Stimulated activated naive B cell treated with anti-CD40 and anti-IgM and Interleukin-4, amounts not matched to agents 10 μg/mL and 1 μg/mL and 100 μg/mL, for 72 hours (primary cell): ENCODE data around the gene STK10.
A peak's percentile ranks its signal among the peaks of the same experiment; 100 is the strongest.
"Not testable (repeated sequence)": the region's sequence is repeated elsewhere in the genome, so short reads cannot be mapped to it uniquely, and the experiment has no call there.

Experiments used
- ATAC-seq, 2 donors: fragments of 150-1000 bp; cut with Tn5 transposase; replicated peaks; 2 replicates each; pipeline ENCODE4 v1.10.0; 2021; ENCODE audit warnings: moderate library complexity in 1 of 2
- DNase-seq: peaks from one replicate; pipeline ENCODE4 v3.0.0; 2021
- H3K27ac Mint-ChIP-seq: one replicate; pipeline ENCODE4 v1.8.0; 2022; ENCODE audit warnings: mild to moderate bottlenecking, mixed read lengths
- H3K27me3 Mint-ChIP-seq, 2 donors: one replicate each; pipeline ENCODE4 v1.8.0; 2022; ENCODE audit warnings: mixed read lengths in 2 of 2
- H3K36me3 Mint-ChIP-seq, 2 donors: one replicate each; pipeline ENCODE4 v1.8.0; 2022; ENCODE audit warnings: mixed read lengths in 2 of 2, mild to moderate bottlenecking in 1 of 2
- H3K4me1 Mint-ChIP-seq, 2 donors: one replicate each; pipeline ENCODE4 v1.8.0; 2022; ENCODE audit warnings: mixed read lengths in 2 of 2, mild to moderate bottlenecking in 1 of 2
- H3K4me3 Mint-ChIP-seq, 2 donors: one replicate each; pipeline ENCODE4 v1.8.0; 2022; ENCODE audit warnings: mild to moderate bottlenecking in 2 of 2, mixed read lengths in 2 of 2, moderate library complexity in 1 of 2
- H3K9me3 Mint-ChIP-seq, 2 donors: one replicate each; pipeline ENCODE4 v1.8.0; 2022; ENCODE audit warnings: mixed read lengths in 2 of 2, mild to moderate bottlenecking in 1 of 2

Gene STK10

GRCh38 chr5:172207511-172207910, 19.5 kb upstream of the STK10 start:
- Mint-ChIP-seq H3K9me3 (no peaks in the 10 kb centered on the region), H3K36me3 (peaks cover 18 to 34% of the 10 kb centered on the region in 2 donors), H3K27me3 (no peaks in the 10 kb centered on the region), H3K4me3 (no peak overlapping the region), H3K4me1 (peaks cover 0 to 19% of the 10 kb centered on the region in 2 donors), H3K27ac (no peak overlapping the region)
- DNase-seq = no peak
- ATAC-seq = no peak

- not testable (repeated sequence) for H3K27me3 Mint-ChIP-seq, DNase-seq, H3K9me3 Mint-ChIP-seq, H3K4me3 Mint-ChIP-seq, H3K27ac Mint-ChIP-seq, ATAC-seq
- Mint-ChIP-seq H3K4me1 (peaks cover 0 to 20% of the 10 kb centered on the region in 2 donors), H3K36me3 (peaks cover 14 to 26% of the 10 kb centered on the region in 2 donors)
Measured at GRCh38 chr5:172205984-172206383, 18.0 kb upstream of the STK10 start.

GRCh38 chr5:172200476-172200875, 12.5 kb upstream of the STK10 start:
- H3K27me3 Mint-ChIP-seq = no peaks in the 10 kb centered on the region
- H3K4me3 Mint-ChIP-seq = no peak overlapping the region
- ATAC-seq = peak; percentile 51 to 52
- no peak overlapping the region for H3K27ac Mint-ChIP-seq
- DNase-seq = no peak
- peaks cover 15 to 28% of the 10 kb centered on the region in 2 donors for H3K4me1 Mint-ChIP-seq
- H3K36me3 Mint-ChIP-seq = no peaks in the 10 kb centered on the region
- no peaks in the 10 kb centered on the region for H3K9me3 Mint-ChIP-seq

- ATAC-seq = no peak
- Mint-ChIP-seq H3K27ac (peak overlapping the region; percentile 31), H3K36me3 (no peaks in the 10 kb centered on the region), H3K9me3 (no peaks in the 10 kb centered on the region), H3K4me1 (peaks cover 15 to 28% of the 10 kb centered on the region in 2 donors), H3K27me3 (no peaks in the 10 kb centered on the region), H3K4me3 (no peak overlapping the region)
- no peak for DNase-seq
Measured at GRCh38 chr5:172199446-172199845, 11.4 kb upstream of the STK10 start.

GRCh38 chr5:172197775-172198174, 9.8 kb upstream of the STK10 start:
- not testable (repeated sequence) for DNase-seq, H3K27me3 Mint-ChIP-seq, H3K27ac Mint-ChIP-seq, ATAC-seq, H3K9me3 Mint-ChIP-seq, H3K4me3 Mint-ChIP-seq, H3K36me3 Mint-ChIP-seq
- peaks cover 15 to 22% of the 10 kb centered on the region in 2 donors for H3K4me1 Mint-ChIP-seq

GRCh38 chr5:172194985-172195774, 7.2 kb upstream of the STK10 start:
- Mint-ChIP-seq H3K27ac (no peak overlapping the region), H3K36me3 (no peaks in the 10 kb centered on the region), H3K4me1 (peaks cover 9 to 13% of the 10 kb centered on the region in 2 donors), H3K9me3 (no peaks in the 10 kb centered on the region), H3K27me3 (no peaks in the 10 kb centered on the region), H3K4me3 (no peak overlapping the region)
- ATAC-seq = no peak
- no peak for DNase-seq

GRCh38 chr5:172193872-172194271, 5.8 kb upstream of the STK10 start, which contains the start of gene EFCAB9:
EFCAB9 (plus strand) TSS chr5:172194172; CDS start chr5:172194173, 1 bp downstream.
- no peak within 1 kb of the TSS for H3K4me3 Mint-ChIP-seq
- H3K36me3 Mint-ChIP-seq = no peaks in the 10 kb centered on the region
- DNase-seq = no peak
- no peak for ATAC-seq
- H3K27ac Mint-ChIP-seq = no peak within 1 kb of the TSS
- peaks cover 3 to 7% of the 10 kb centered on the region in 2 donors for H3K4me1 Mint-ChIP-seq
- no peaks in the 10 kb centered on the region for H3K9me3 Mint-ChIP-seq
- no peaks in the 10 kb centered on the region for H3K27me3 Mint-ChIP-seq

- Mint-ChIP-seq H3K27me3 (no peaks in the 10 kb centered on the region), H3K9me3 (no peaks in the 10 kb centered on the region), H3K4me1 (peaks cover 16 to 23% of the 10 kb centered on the region in 2 donors), H3K36me3 (peaks cover 18 to 28% of the 10 kb centered on the region in 2 donors), H3K27ac (no peak overlapping the region), H3K4me3 (no peak overlapping the region)
- ATAC-seq (no peak), DNase-seq (no peak)
Measured at GRCh38 chr5:172189693-172190296, 1.8 kb upstream of the STK10 start.

GRCh38 chr5:172188893-172189692, 1.1 kb upstream of the STK10 start:
- Mint-ChIP-seq H3K27me3 (no peaks in the 10 kb centered on the region), H3K36me3 (peaks cover 22 to 34% of the 10 kb centered on the region in 2 donors), H3K4me3 (peak overlapping the region; percentile 94 to 98), H3K27ac (peak overlapping the region; percentile 88), H3K4me1 (peaks cover 22 to 30% of the 10 kb centered on the region in 2 donors), H3K9me3 (no peaks in the 10 kb centered on the region)
- ATAC-seq (no peak), DNase-seq (no peak)

- ATAC-seq (peak; percentile 51 to 52), DNase-seq (peak; percentile 68)
- Mint-ChIP-seq H3K9me3 (no peaks in the 10 kb centered on the region), H3K27me3 (no peaks in the 10 kb centered on the region), H3K27ac (peak overlapping the region; percentile 98), H3K36me3 (peaks cover 32 to 44% of the 10 kb centered on the region in 2 donors), H3K4me1 (peaks cover 28 to 44% of the 10 kb centered on the region in 2 donors), H3K4me3 (peak overlapping the region; percentile 94 to 98)
Measured at GRCh38 chr5:172187118-172188032, 649 bp downstream of the STK10 start.

- Mint-ChIP-seq H3K4me3 (peak overlapping the region; percentile 94 to 98), H3K4me1 (peaks cover 28 to 46% of the 10 kb centered on the region in 2 donors), H3K9me3 (no peaks in the 10 kb centered on the region), H3K36me3 (peaks cover 33 to 45% of the 10 kb centered on the region in 2 donors), H3K27ac (peak overlapping the region; percentile 98), H3K27me3 (no peaks in the 10 kb centered on the region)
- ATAC-seq = no peak
- no peak for DNase-seq
Measured at GRCh38 chr5:172186114-172186695, 1.8 kb downstream of the STK10 start.

- Mint-ChIP-seq H3K36me3 (peaks cover 38 to 51% of the 10 kb centered on the region in 2 donors), H3K27me3 (no peaks in the 10 kb centered on the region), H3K27ac (peak overlapping the region; percentile 98), H3K9me3 (no peaks in the 10 kb centered on the region), H3K4me3 (peak overlapping the region; percentile 94 to 98), H3K4me1 (peaks cover 33 to 57% of the 10 kb centered on the region in 2 donors)
- DNase-seq (peak; percentile 29), ATAC-seq (peak; percentile 4 to 14)
Measured at GRCh38 chr5:172185096-172185461, 2.9 kb downstream of the STK10 start.

GRCh38 chr5:172183881-172184280, 4.1 kb downstream of the STK10 start:
- Mint-ChIP-seq H3K9me3 (no peaks in the 10 kb centered on the region), H3K27me3 (no peaks in the 10 kb centered on the region), H3K4me1 (peaks cover 40 to 62% of the 10 kb centered on the region in 2 donors), H3K36me3 (peaks cover 38 to 59% of the 10 kb centered on the region in 2 donors), H3K4me3 (peak overlapping the region; percentile 59 to 94), H3K27ac (peak overlapping the region; percentile 98)
- ATAC-seq = no peak
- DNase-seq = no peak
